Measurements from ENCODE around the gene SULF2. TPM values are rescaled to one million over a fixed set of nuclear protein-coding genes. Genes with fewer than 3 reads are reported as not detected.
A peak's percentile ranks its signal among the peaks of the same experiment; 100 is the strongest.

SULF2 gene
- total and polyA plus RNA-seq, 2 donors (not counting 1 experiment from before 2014, with no cell fraction given): 1.2 to 1.7 TPM

- ATAC-seq (ENCODE audit: low read depth): no peak
- 100% methylated on average over 2 of the region's 7 CpGs for WGBS (ENCODE audit: insufficient coverage)
- CTCF ChIA-PET: interaction anchor here (1.7 kb wide), 1 partner anchor 375 kb away, joined by 4 read pairs; no protein-coding TSS in a partner anchor
Observed at GRCh38 chr20:47647994-47648393, 137.3 kb downstream of the SULF2 start.

GRCh38 chr20:47645632-47646031 is 139.6 kb downstream of the SULF2 start:
- DNase-seq: no peak
- no peak overlapping the region for H2AFZ ChIP-seq (ENCODE audit: insufficient read depth, low read depth, low read length, poor library complexity, severe bottlenecking)
- ChIA-PET POLR2A (interaction anchor here (0.6 kb wide), 1 partner anchor 79 kb away, joined by 3 read pairs; no protein-coding TSS in a partner anchor), CTCF (no interaction called here)
- no peaks in the 10 kb centered on the region for H3K27me3 ChIP-seq (replicated peaks in 1 of 4; ENCODE audit: control extremely low read depth in 1 of 4, control insufficient read depth in 3 of 4, insufficient read depth in 4 of 4, low read length in 3 of 4)
- Mint-ChIP-seq H3K4me1 (peaks cover 3% of the 10 kb centered on the region), H3K9me3 (ENCODE audit: insufficient read depth) (no peaks in the 10 kb centered on the region), H3K27me3 (no peaks in the 10 kb centered on the region), H3K4me3 (no peak overlapping the region), H3K27ac (no peak overlapping the region)
- no peaks in the 10 kb centered on the region for H3K9me3 ChIP-seq (ENCODE audit: control extremely low read depth in 1 of 3, control insufficient read depth in 2 of 3, insufficient read depth in 1 of 3, low read length in 2 of 3)
- peak overlapping the region in 1 of 2 donors; percentile 30 for H3K27ac ChIP-seq (ENCODE audit: low read length in 2 of 2)
- WGBS (ENCODE audit: insufficient coverage): 90% methylated on average over 1 of the region's 2 CpGs
- peaks cover 35% of the 10 kb centered on the region for H4K20me1 ChIP-seq (ENCODE audit: control insufficient read depth, insufficient read depth, low read length, poor library complexity, severe bottlenecking)
- no peaks in the 10 kb centered on the region for H3K4me1 ChIP-seq (ENCODE audit: control insufficient read depth in 2 of 2, insufficient read depth in 2 of 2, low read length in 2 of 2)
- H3K4me3 ChIP-seq (ENCODE audit: control extremely low read depth in 1 of 5, extremely low read depth in 1 of 5, insufficient read depth in 1 of 5, low read depth in 2 of 5, low read length in 4 of 5): no peak overlapping the region
- no peak overlapping the region for H3K4me2 ChIP-seq (replicated peaks; ENCODE audit: low read depth, low read length, poor library complexity, severe bottlenecking)
- peaks cover 0 to 86% of the 10 kb centered on the region in 2 experiments for H3K36me3 ChIP-seq (replicated peaks in 1 of 2; ENCODE audit: control extremely low read depth in 1 of 2, control insufficient read depth in 1 of 2, extremely low read depth in 1 of 2, insufficient read depth in 2 of 2, low read length in 1 of 2)
- TF ChIP-seq EZH2 (IDR thresholded peaks at IDR 0.05; ENCODE audit: borderline replicate concordance, insufficient read depth, low read depth, low read length, poor library complexity, severe bottlenecking): no peak
- TF ChIP-seq CTCF (IDR thresholded peaks at IDR 0.05): no peak
- peaks cover 45% of the 10 kb centered on the region for H3K79me2 ChIP-seq (ENCODE audit: control insufficient read depth, insufficient read depth, low read length)
- intact Hi-C loops (cut with micrococcal nuclease): no loop called here
- no peak overlapping the region for H3K9ac ChIP-seq (ENCODE audit: low read length)
- ATAC-seq (ENCODE audit: low read depth): no peak

More at GRCh38 chr20:47647994-47648393, 137.3 kb downstream of the SULF2 start:
- Histone ChIP-seq H2AFZ (ENCODE audit: insufficient read depth, low read depth, low read length, poor library complexity, severe bottlenecking) (no peak overlapping the region), H3K4me2 (replicated peaks; ENCODE audit: low read depth, low read length, poor library complexity, severe bottlenecking) (no peak overlapping the region), H3K27me3 (replicated peaks in 1 of 4; ENCODE audit: control extremely low read depth in 1 of 4, control insufficient read depth in 3 of 4, insufficient read depth in 4 of 4, low read length in 3 of 4) (no peaks in the 10 kb centered on the region), H4K20me1 (ENCODE audit: control insufficient read depth, insufficient read depth, low read length, poor library complexity, severe bottlenecking) (peaks cover 35% of the 10 kb centered on the region), H3K27ac (ENCODE audit: low read length in 2 of 2) (no peak overlapping the region), H3K4me1 (ENCODE audit: control insufficient read depth in 2 of 2, insufficient read depth in 2 of 2, low read length in 2 of 2) (no peaks in the 10 kb centered on the region), H3K4me3 (ENCODE audit: control extremely low read depth in 1 of 5, extremely low read depth in 1 of 5, insufficient read depth in 1 of 5, low read depth in 2 of 5, low read length in 4 of 5) (no peak overlapping the region), H3K36me3 (replicated peaks in 1 of 2; ENCODE audit: control extremely low read depth in 1 of 2, control insufficient read depth in 1 of 2, extremely low read depth in 1 of 2, insufficient read depth in 2 of 2, low read length in 1 of 2) (peaks cover 2 to 92% of the 10 kb centered on the region in 2 experiments), H3K9ac (ENCODE audit: low read length) (no peak overlapping the region), H3K79me2 (ENCODE audit: control insufficient read depth, insufficient read depth, low read length) (peaks cover 38% of the 10 kb centered on the region), H3K9me3 (ENCODE audit: control extremely low read depth in 1 of 3, control insufficient read depth in 2 of 3, insufficient read depth in 1 of 3, low read length in 2 of 3) (no peaks in the 10 kb centered on the region)
- H3K9me3 Mint-ChIP-seq (ENCODE audit: insufficient read depth): no peaks in the 10 kb centered on the region
- H3K27ac Mint-ChIP-seq: no peak overlapping the region
- intact Hi-C loops (cut with micrococcal nuclease): no loop called here
- peaks cover 3% of the 10 kb centered on the region for H3K4me1 Mint-ChIP-seq
- TF ChIP-seq EZH2 (IDR thresholded peaks at IDR 0.05; ENCODE audit: borderline replicate concordance, insufficient read depth, low read depth, low read length, poor library complexity, severe bottlenecking) (no peak), CTCF (IDR thresholded peaks at IDR 0.05) (no peak)
- DNase-seq: no peak
- no peak overlapping the region for H3K4me3 Mint-ChIP-seq
- H3K27me3 Mint-ChIP-seq: no peaks in the 10 kb centered on the region
- POLR2A ChIA-PET: interaction anchor here (1.2 kb wide), 1 partner anchor 309 kb away, joined by 3 read pairs; no protein-coding TSS in a partner anchor
